ENCODE measurements around the gene CPZ.

The CPZ gene

GRCh38 chr4:8595237-8596087 is 2.9 kb downstream of the CPZ start:
- DNase-seq (ENCODE audit: low read depth) = no peak

- DNase-seq (ENCODE audit: low read depth) = no peak
These were observed 4.3 kb downstream of the CPZ start for GRCh38 chr4:8596891-8597290.

GRCh38 chr4:8597319-8597718 is 4.8 kb downstream of the CPZ start:
- DNase-seq (ENCODE audit: low read depth) = no peak

- DNase-seq (ENCODE audit: low read depth) = no peak
These were observed 5.2 kb downstream of the CPZ start for GRCh38 chr4:8597791-8598190.

GRCh38 chr4:8598391-8599090 is 6.0 kb downstream of the CPZ start:
- DNase-seq (ENCODE audit: low read depth) = no peak

GRCh38 chr4:8599091-8599460 is 6.5 kb downstream of the CPZ start:
- no peak for DNase-seq (ENCODE audit: low read depth)

- DNase-seq (ENCODE audit: low read depth) = peak; percentile 6
These were observed 7.1 kb downstream of the CPZ start for GRCh38 chr4:8599657-8600056.

- DNase-seq (ENCODE audit: low read depth) = no peak
These were observed 7.7 kb downstream of the CPZ start for GRCh38 chr4:8600266-8600665.

- DNase-seq (ENCODE audit: low read depth) = no peak
These were observed 8.1 kb downstream of the CPZ start for GRCh38 chr4:8600686-8601085.

GRCh38 chr4:8601086-8601485 is 8.5 kb downstream of the CPZ start:
- no peak for DNase-seq (ENCODE audit: low read depth)

GRCh38 chr4:8601556-8601955 is 9.0 kb downstream of the CPZ start:
- no peak for DNase-seq (ENCODE audit: low read depth)

GRCh38 chr4:8602686-8603430 is 10.3 kb downstream of the CPZ start:
- no peak for DNase-seq (ENCODE audit: low read depth)

GRCh38 chr4:8603931-8604330 is 11.4 kb downstream of the CPZ start:
- no peak for DNase-seq (ENCODE audit: low read depth)

- no peak for DNase-seq (ENCODE audit: low read depth)
These were observed 12.7 kb downstream of the CPZ start for GRCh38 chr4:8605289-8605688.

- no peak for DNase-seq (ENCODE audit: low read depth)
These were observed 13.9 kb downstream of the CPZ start for GRCh38 chr4:8606476-8606875.

GRCh38 chr4:8606966-8607365 is 14.4 kb downstream of the CPZ start:
- no peak for DNase-seq (ENCODE audit: low read depth)

GRCh38 chr4:8607603-8608481 is 15.3 kb downstream of the CPZ start:
- DNase-seq (ENCODE audit: low read depth) = no peak

GRCh38 chr4:8608714-8609391 is 16.3 kb downstream of the CPZ start:
- DNase-seq (ENCODE audit: low read depth) = no peak

- no peak for DNase-seq (ENCODE audit: low read depth)
These were observed 16.8 kb downstream of the CPZ start for GRCh38 chr4:8609406-8609805.

GRCh38 chr4:8609824-8610350 is 17.3 kb downstream of the CPZ start:
- DNase-seq (ENCODE audit: low read depth) = no peak
